HG02571 (cell line): Measurements from ENCODE around the gene RAPGEF4.

Experiments
- ATAC-seq: cut with Tn5 transposase; IDR thresholded peaks from one replicate; pipeline ENCODE4 v1.9.1; 2021; ENCODE audit warnings: mild to moderate bottlenecking, moderate library complexity; ENCODE audit not compliant: unreplicated experiment

RAPGEF4 gene

GRCh38 chr2:172856606-172857005 lies 121.0 kb downstream of the RAPGEF4 start:
- no peak for ATAC-seq

- ATAC-seq = no peak
These were observed 122.8 kb downstream of the RAPGEF4 start for GRCh38 chr2:172858473-172858745.

GRCh38 chr2:172859581-172860335 lies 124.1 kb downstream of the RAPGEF4 start:
- no peak for ATAC-seq

- no peak for ATAC-seq
These were observed 124.7 kb downstream of the RAPGEF4 start for GRCh38 chr2:172860336-172860707.

- ATAC-seq = no peak
These were observed 125.5 kb downstream of the RAPGEF4 start for GRCh38 chr2:172861098-172861497.

- no peak for ATAC-seq
These were observed 126.2 kb downstream of the RAPGEF4 start for GRCh38 chr2:172861656-172862476.

- ATAC-seq = no peak
These were observed 127.7 kb downstream of the RAPGEF4 start for GRCh38 chr2:172863341-172863740.

GRCh38 chr2:172864182-172864581 lies 128.5 kb downstream of the RAPGEF4 start:
- no peak for ATAC-seq

GRCh38 chr2:172865422-172865821 lies 129.8 kb downstream of the RAPGEF4 start:
- no peak for ATAC-seq

GRCh38 chr2:172869861-172870260 lies 134.2 kb downstream of the RAPGEF4 start:
- no peak for ATAC-seq

GRCh38 chr2:172870396-172870795 lies 134.8 kb downstream of the RAPGEF4 start:
- ATAC-seq = no peak

GRCh38 chr2:172877826-172878225 lies 142.2 kb downstream of the RAPGEF4 start:
- no peak for ATAC-seq

- ATAC-seq = no peak
These were observed 142.6 kb downstream of the RAPGEF4 start for GRCh38 chr2:172878260-172878659.

- no peak for ATAC-seq
These were observed 148.7 kb downstream of the RAPGEF4 start for GRCh38 chr2:172884336-172884735.

GRCh38 chr2:172885996-172886395 lies 150.4 kb downstream of the RAPGEF4 start:
- ATAC-seq = no peak

GRCh38 chr2:172887280-172887679 lies 151.6 kb downstream of the RAPGEF4 start:
- ATAC-seq = no peak

- ATAC-seq = no peak
These were observed 153.3 kb downstream of the RAPGEF4 start for GRCh38 chr2:172888714-172889669.

GRCh38 chr2:172889768-172890430 lies 154.3 kb downstream of the RAPGEF4 start:
- no peak for ATAC-seq

- ATAC-seq = no peak
These were observed 157.5 kb downstream of the RAPGEF4 start for GRCh38 chr2:172893111-172893510.

- no peak for ATAC-seq
These were observed 158.0 kb downstream of the RAPGEF4 start for GRCh38 chr2:172893671-172894070.
